GM23338 (cell line): ENCODE measurements around the gene HSPA1B. TPM values are rescaled to one million over a fixed set of nuclear protein-coding genes. Genes with fewer than 3 reads are reported as not detected.
A peak's percentile ranks its signal among the peaks of the same experiment; 100 is the strongest.

Source experiments
- ATAC-seq: fragments of 200-7000 bp; cut with Tn5 transposase; 3 replicates; pipeline ENCODE4 v1.9.1; 2020
- DNase-seq: peaks from one replicate; pipeline ENCODE4 v3.0.0-alpha.2; 2015; ENCODE audit warnings: low spot score
- H2AFZ ChIP-seq: fragments of 200-600 bp; sonication (generic); 2 replicates; pipeline ENCODE4 v1.8.0; 2016; ENCODE audit warnings: antibody characterized with exemption, mild to moderate bottlenecking, moderate library complexity
- H3F3A ChIP-seq: fragments of 200-600 bp; sonication (generic); replicated peaks from 2 replicates; pipeline ENCODE4 v1.8.0; 2017; ENCODE audit warnings: antibody characterized with exemption, mixed run types, low read depth
- H3K27ac ChIP-seq: fragments of 200-600 bp; sonication (generic); 2 replicates; pipeline ENCODE4 v1.6.1; 2016; ENCODE audit warnings: low read depth
- H3K27me3 ChIP-seq: fragments of 200-600 bp; sonication (generic); 2 replicates; pipeline ENCODE4 v1.8.0; 2016; ENCODE audit warnings: mild to moderate bottlenecking, mixed run types, moderate library complexity; ENCODE audit not compliant: insufficient read depth
- H3K36me3 ChIP-seq: fragments of 200-600 bp; sonication (generic); 2 replicates; pipeline ENCODE4 v1.8.0; 2016; ENCODE audit warnings: mild to moderate bottlenecking; ENCODE audit not compliant: insufficient read depth
- H3K4me1 ChIP-seq: fragments of 200-600 bp; sonication (generic); 2 replicates; pipeline ENCODE4 v1.8.0; 2016; ENCODE audit warnings: mild to moderate bottlenecking, moderate library complexity; ENCODE audit not compliant: insufficient read depth
- H3K4me2 ChIP-seq: fragments of 200-600 bp; sonication (generic); 2 replicates; pipeline ENCODE4 v1.7.1; 2017; ENCODE audit warnings: mixed run types
- H3K4me3 ChIP-seq: fragments of 200-600 bp; sonication (generic); 2 replicates; pipeline ENCODE4 v1.6.1; 2016; ENCODE audit warnings: mixed run types
- H3K79me2 ChIP-seq: fragments of 200-600 bp; sonication (generic); replicated peaks from 2 replicates; pipeline ENCODE4 v1.8.0; 2017; ENCODE audit warnings: mild to moderate bottlenecking; ENCODE audit not compliant: insufficient read depth
- H3K9me2 ChIP-seq: fragments of 200-600 bp; sonication (generic); 2 replicates; pipeline ENCODE4 v1.8.0; 2017; ENCODE audit not compliant: insufficient read depth
- H4K20me1 ChIP-seq: fragments of 200-600 bp; sonication (generic); replicated peaks from 2 replicates; pipeline ENCODE4 v1.8.0; 2017; ENCODE audit warnings: mild to moderate bottlenecking; ENCODE audit not compliant: insufficient read depth
- H3K27ac Mint-ChIP-seq: 2 replicates; pipeline ENCODE4 v1.8.0; 2020; ENCODE audit warnings: inconsistent platforms, mild to moderate bottlenecking, moderate library complexity, mixed read lengths
- H3K27me3 Mint-ChIP-seq: 3 replicates; pipeline ENCODE4 v1.8.0; 2022; ENCODE audit warnings: low read depth, mild to moderate bottlenecking, moderate library complexity, mixed read lengths, inconsistent platforms; ENCODE audit not compliant: insufficient read depth, poor library complexity
- H3K36me3 Mint-ChIP-seq: 3 replicates; pipeline ENCODE4 v1.8.0; 2021; ENCODE audit warnings: low read depth, mild to moderate bottlenecking, inconsistent platforms, moderate library complexity, mixed read lengths
- H3K4me1 Mint-ChIP-seq: 3 replicates; pipeline ENCODE4 v1.8.0; 2020; ENCODE audit warnings: mild to moderate bottlenecking, inconsistent platforms, mixed read lengths
- H3K4me3 Mint-ChIP-seq: 3 replicates; pipeline ENCODE4 v1.8.0; 2021; ENCODE audit warnings: moderate library complexity, mild to moderate bottlenecking, inconsistent platforms, mixed read lengths
- H3K9me3 Mint-ChIP-seq: 3 replicates; pipeline ENCODE4 v1.8.0; 2020; ENCODE audit warnings: moderate library complexity, mild to moderate bottlenecking, inconsistent platforms, mixed read lengths
- CREB1 ChIP-seq: fragments of 250-450 bp; sonication (Bioruptor Pico); IDR thresholded peaks from 2 replicates; pipeline ENCODE4 v1.5.0; 2020; ENCODE audit warnings: low read depth, mild to moderate bottlenecking, moderate library complexity
- EZH2 ChIP-seq: fragments of 200-600 bp; sonication (generic); IDR thresholded peaks from one replicate; pipeline ENCODE4 v1.8.0; 2017; ENCODE audit warnings: antibody characterized with exemption, mild to moderate bottlenecking, low read depth; ENCODE audit not compliant: unreplicated experiment
- EZH2phosphoT487 ChIP-seq: fragments of 200-600 bp; sonication (generic); IDR thresholded peaks from one replicate; pipeline ENCODE4 v1.8.1; 2018; ENCODE audit warnings: antibody characterized with exemption; ENCODE audit not compliant: unreplicated experiment
- JUNB ChIP-seq: IDR thresholded peaks from one replicate; pipeline ENCODE4 v1.6.1; 2016; ENCODE audit warnings: antibody characterized with exemption; ENCODE audit not compliant: unreplicated experiment
- NANOG ChIP-seq: IDR thresholded peaks from 2 replicates; pipeline ENCODE4 v1.6.1; 2016; ENCODE audit warnings: antibody characterized with exemption, borderline replicate concordance
- POLR2AphosphoS5 ChIP-seq: IDR thresholded peaks from 2 replicates; pipeline ENCODE4 v1.6.1; 2016; ENCODE audit warnings: antibody characterized with exemption, low read depth
- STAT1 ChIP-seq: IDR thresholded peaks from one replicate; pipeline ENCODE4 v1.6.1; 2016; ENCODE audit warnings: antibody characterized with exemption; ENCODE audit not compliant: unreplicated experiment
- ZNF462 ChIP-seq: fragments of 250-450 bp; sonication (Bioruptor Pico); IDR thresholded peaks from 2 replicates; pipeline ENCODE4 v1.5.0; 2020; ENCODE audit warnings: mild to moderate bottlenecking, moderate library complexity
- polyA plus RNA-seq: library from polyadenylated mRNA; unstranded; fragments of >200 nt; fragmentation: Nextera tagmentation; extraction: Ambion mirVana; gene quantifications from 2 replicates; pipeline ENCODE4 v1.2.1, GENCODE V29; 2016
- total RNA-seq: library from RNA; depleted of rRNA; stranded (reverse); fragments of >200 nt; shearing (Covaris generic); gene quantifications from 2 replicates; pipeline ENCODE4 v1.2.3, GENCODE V29; 2014
- TF ChIP-seq, protein P1 (sequence below): IDR thresholded peaks from one replicate; pipeline ENCODE4 v1.6.1; 2018; ENCODE audit warnings: antibody characterized with exemption; ENCODE audit not compliant: unreplicated experiment

HSPA1B gene
- total and polyA plus RNA-seq, 2 experiments from 2014 or later = 31.7 to 113 TPM

DNA sequence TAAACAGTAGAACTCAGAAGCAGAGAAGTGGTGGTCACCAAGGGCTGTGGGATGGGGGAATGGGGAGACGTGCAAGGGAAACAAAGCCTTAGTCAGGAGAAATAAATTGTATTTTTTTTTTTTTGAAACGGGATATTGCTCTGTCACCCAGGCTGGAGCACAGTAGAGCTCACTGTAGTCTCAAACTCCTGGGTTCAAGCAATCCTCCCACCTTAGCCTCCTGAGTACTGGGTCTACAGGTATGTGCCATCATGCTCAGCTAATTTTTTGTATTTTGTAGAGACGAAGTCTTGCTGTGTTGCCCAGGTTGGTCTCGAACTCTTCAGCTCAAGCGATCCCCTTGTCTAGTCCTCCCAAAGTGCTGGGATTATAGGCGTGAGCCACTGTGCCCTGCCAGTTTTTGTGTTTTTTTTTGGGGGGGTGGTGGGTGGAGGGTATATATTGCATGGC is 3.4 kb downstream of the HSPA1B start (continued):
- TF ChIP-seq EZH2 = no peak
- TF ChIP-seq EZH2phosphoT487 = no peak
- TF ChIP-seq, protein P1, sequence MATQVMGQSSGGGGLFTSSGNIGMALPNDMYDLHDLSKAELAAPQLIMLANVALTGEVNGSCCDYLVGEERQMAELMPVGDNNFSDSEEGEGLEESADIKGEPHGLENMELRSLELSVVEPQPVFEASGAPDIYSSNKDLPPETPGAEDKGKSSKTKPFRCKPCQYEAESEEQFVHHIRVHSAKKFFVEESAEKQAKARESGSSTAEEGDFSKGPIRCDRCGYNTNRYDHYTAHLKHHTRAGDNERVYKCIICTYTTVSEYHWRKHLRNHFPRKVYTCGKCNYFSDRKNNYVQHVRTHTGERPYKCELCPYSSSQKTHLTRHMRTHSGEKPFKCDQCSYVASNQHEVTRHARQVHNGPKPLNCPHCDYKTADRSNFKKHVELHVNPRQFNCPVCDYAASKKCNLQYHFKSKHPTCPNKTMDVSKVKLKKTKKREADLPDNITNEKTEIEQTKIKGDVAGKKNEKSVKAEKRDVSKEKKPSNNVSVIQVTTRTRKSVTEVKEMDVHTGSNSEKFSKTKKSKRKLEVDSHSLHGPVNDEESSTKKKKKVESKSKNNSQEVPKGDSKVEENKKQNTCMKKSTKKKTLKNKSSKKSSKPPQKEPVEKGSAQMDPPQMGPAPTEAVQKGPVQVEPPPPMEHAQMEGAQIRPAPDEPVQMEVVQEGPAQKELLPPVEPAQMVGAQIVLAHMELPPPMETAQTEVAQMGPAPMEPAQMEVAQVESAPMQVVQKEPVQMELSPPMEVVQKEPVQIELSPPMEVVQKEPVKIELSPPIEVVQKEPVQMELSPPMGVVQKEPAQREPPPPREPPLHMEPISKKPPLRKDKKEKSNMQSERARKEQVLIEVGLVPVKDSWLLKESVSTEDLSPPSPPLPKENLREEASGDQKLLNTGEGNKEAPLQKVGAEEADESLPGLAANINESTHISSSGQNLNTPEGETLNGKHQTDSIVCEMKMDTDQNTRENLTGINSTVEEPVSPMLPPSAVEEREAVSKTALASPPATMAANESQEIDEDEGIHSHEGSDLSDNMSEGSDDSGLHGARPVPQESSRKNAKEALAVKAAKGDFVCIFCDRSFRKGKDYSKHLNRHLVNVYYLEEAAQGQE = no peak
- no peak for TF ChIP-seq NANOG

DNA sequence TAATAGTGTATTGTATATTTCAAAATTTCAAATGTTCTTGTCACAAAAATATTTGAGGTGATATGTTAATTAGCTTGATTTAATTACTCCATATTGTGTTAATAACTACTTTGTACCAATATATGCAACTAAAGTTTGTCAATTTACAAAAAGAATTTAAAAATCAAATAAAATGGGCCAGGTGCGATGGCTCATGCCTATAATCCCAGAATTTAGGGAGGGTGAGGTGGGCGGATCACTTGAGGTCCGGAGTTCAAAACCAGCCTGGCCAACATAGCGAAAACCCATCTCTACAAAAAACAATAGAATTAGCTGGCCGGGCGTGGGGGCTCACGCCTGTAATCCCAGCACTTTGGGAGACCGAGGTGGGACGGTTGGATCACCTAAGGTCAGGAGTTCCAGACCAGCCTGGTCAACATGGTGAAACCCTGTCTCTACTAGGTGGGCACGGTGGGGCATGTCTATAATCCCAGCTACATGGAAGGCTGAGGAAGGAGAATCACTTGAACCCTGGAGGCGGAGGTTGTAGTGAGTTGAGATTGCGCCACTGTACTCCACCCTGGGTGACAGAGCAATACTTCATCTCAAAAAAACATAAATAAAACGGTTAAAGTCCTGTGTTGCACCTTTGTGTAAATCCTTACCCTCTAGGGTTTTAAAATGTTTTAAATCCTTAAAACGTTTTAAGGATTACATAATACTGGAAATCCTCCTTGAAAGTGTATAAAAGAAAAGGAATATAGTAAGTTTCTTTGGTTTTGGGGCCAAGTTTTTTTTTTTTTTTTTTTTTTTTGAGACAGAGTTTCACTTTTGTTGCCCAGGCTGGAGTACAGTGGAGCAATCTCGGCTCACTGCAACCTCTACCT is 4.0 kb downstream of the HSPA1B start:
- Mint-ChIP-seq H3K27ac (no peak overlapping the region), H3K9me3 (peaks cover 14% of the 10 kb centered on the region; the same call in 2 of the 3 replicates), H3K4me1 (peaks cover 19% of the 10 kb centered on the region), H3K36me3 (peaks cover 24% of the 10 kb centered on the region), H3K27me3 (peaks cover 27% of the 10 kb centered on the region), H3K4me3 (peak overlapping the region; percentile 87)
- peaks cover 12% of the 10 kb centered on the region for H3K4me1 ChIP-seq
- peak overlapping the region; percentile 59; the same call in 1 of the 2 replicates for H3K4me3 ChIP-seq
- DNase-seq (no peak), ATAC-seq (no peak)
- no peak overlapping the region for H2AFZ ChIP-seq
- H3K9me2 ChIP-seq = no peaks in the 10 kb centered on the region
- peaks cover 43% of the 10 kb centered on the region for H3K79me2 ChIP-seq
- peaks cover 10% of the 10 kb centered on the region for H4K20me1 ChIP-seq
- peaks cover 26% of the 10 kb centered on the region for H3F3A ChIP-seq
- H3K36me3 ChIP-seq = peaks cover 8% of the 10 kb centered on the region
- H3K27me3 ChIP-seq = no peaks in the 10 kb centered on the region
- no peak overlapping the region for H3K27ac ChIP-seq
- H3K4me2 ChIP-seq = peak overlapping the region; percentile 76; the same call in 1 of the 2 replicates
- TF ChIP-seq ZNF462 (CRISPR knock-in tag) (no peak), NANOG (no peak), POLR2AphosphoS5 (no peak), CREB1 (CRISPR knock-in tag) (no peak), EZH2phosphoT487 (no peak), STAT1 (no peak), JUNB (no peak)
- TF ChIP-seq, protein P1 = no peak
